Adrenal gland (tissue), 5 donors: Measurements from ENCODE around the gene ACSM5.

Experiments
- CTCF ChIP-seq, 6 experiments: fragments of 450-650 bp in 4 of 6; fragments of 200-600 bp in 2 of 6; sonication (generic) in 1 of 6; IDR thresholded peaks; 1 replicate in 5 of 6; 2 replicates in 1 of 6; pipeline versions ENCODE4 v1.5.1 to v1.8.0; 2016 to 2021; ENCODE audit warnings: antibody characterized with exemption in 6 of 6, mild to moderate bottlenecking in 2 of 6, moderate library complexity in 1 of 6
- POLR2A ChIP-seq, 2 donors: fragments of 450-650 bp; IDR thresholded peaks; one replicate each; pipeline ENCODE4 v1.6.1; 2017; ENCODE audit warnings: antibody characterized with exemption in 2 of 2, mild to moderate bottlenecking in 2 of 2, moderate library complexity in 1 of 2
- donor health status: DM: no; HTN: no; CAD: no.

- TF ChIP-seq POLR2A (IDR thresholded peaks at IDR 0.05): no peak
- no peak for TF ChIP-seq CTCF (IDR thresholded peaks at IDR 0.05)
These were observed 4.7 kb upstream of the ACSM5 start, which contains the start of gene PDILT for GRCh38 chr16:20404637-20405036.
